Measurements from ENCODE around the gene POLA1.

POLA1 gene

GRCh38 chrX:24981030-24981429, 287.3 kb downstream of the POLA1 start:
- no peak for DNase-seq (ENCODE audit: low read depth)

DNA sequence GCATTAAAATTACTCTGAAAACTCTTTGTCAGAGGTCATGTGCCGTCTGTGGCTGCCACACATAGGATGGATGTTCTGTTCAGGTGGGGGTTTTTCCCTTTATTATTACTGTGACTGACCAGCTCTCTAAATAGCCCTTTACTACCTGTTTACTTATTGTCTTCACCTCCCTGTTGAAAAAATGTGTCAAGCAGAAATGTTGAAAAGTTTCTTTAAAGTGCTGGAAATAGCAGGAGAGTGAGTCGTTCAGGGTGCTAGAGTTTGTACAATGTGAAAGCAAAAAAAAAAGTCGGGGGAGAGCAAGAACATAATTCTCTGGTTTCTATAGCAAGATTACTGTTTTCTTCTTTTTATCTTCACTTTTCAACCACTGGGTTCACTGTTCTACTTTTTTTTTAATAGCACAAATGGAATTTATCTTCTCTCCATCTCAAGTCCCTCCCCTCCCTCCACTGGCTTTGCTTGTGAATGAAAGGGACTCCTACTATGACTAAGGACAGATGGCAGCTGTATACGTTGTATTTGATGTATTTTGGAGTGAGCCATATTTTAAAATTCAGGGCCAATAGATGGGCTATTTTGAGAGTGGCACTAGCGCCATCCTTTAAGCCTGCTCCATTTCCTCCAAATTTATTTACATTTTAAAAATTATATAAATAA, 288.7 kb downstream of the POLA1 start:
- DNase-seq (ENCODE audit: low read depth) = no peak

DNA sequence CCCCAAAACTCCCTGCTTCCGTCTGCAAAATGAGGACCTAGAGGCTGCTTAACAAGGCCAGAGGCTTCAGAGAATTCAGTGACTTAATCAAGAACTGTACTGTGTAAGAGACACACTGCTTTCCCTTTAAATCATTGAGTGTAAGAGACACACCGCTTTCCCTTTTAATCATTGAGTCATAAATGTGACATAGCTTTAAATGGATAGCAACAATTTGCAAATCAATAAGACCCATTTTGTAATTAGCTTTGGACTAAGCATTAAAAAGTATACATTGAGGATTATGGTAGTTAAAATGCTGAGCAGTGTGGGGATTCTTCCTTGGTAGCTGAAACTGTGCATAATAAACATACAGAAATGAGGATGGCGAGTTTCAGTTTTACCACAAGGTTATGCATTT, 290.2 kb downstream of the POLA1 start:
- DNase-seq (ENCODE audit: low read depth) = no peak

DNA sequence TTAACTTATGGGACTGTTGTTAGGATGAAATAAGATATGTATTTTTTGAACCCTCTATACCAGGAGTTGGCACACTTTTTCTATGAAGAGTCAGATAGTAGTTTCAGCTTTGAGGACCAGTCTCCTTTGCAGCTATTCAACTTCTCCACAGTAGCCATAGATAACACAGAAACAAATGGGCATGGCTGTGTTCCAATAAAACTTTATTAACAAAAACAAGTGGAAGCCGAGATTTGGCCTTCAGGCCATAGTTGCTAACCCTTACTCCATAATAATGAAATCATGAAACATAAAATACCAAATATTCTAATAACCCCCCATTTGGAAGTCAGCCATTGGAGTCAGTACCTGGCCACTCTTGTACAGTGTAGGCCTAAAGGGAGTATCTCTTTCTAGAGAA, 291.4 kb downstream of the POLA1 start:
- no peak for DNase-seq (ENCODE audit: low read depth)

DNA sequence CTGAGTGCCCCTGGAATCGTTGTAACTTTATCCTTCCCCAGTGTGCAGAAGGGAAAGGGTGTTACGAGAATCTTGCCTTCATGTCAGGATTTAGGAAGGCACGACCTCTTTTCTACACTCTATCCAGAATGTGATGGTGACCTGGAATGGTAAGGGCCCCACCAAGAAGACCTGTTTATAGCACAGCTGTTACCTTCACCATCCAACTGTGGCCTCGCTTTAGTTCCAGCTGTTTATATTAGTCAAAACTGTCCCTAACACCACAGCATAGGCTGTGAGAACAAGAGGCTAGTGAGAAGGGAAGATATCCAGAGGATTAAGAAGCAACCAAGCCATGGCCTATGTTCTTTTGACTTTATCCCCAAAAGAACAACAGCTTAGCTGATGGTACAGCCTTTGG, 294.0 kb downstream of the POLA1 start:
- DNase-seq (ENCODE audit: low read depth) = no peak

DNA sequence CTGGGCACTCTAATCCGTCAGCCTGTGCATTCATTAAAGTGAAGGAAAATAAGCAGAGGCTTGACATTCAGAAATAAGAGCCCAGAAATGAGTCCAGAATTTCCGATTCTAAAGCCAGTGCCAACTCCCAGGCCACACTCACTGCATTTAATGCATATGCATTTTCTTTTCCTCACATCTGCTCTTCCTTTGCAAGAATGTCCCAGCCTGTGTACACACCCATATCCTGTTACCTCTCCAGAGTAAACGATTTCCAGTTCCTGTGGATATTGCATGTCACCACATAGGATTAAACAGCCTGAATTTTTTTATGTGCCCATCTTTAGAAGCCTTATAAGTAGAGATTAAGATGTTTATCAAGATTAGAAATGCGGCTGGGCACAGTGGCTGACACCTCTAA, 294.6 kb downstream of the POLA1 start:
- no peak for DNase-seq (ENCODE audit: low read depth)

- no peak for DNase-seq (ENCODE audit: low read depth)
These were observed 296.8 kb downstream of the POLA1 start for GRCh38 chrX:24990535-24990934.

DNA sequence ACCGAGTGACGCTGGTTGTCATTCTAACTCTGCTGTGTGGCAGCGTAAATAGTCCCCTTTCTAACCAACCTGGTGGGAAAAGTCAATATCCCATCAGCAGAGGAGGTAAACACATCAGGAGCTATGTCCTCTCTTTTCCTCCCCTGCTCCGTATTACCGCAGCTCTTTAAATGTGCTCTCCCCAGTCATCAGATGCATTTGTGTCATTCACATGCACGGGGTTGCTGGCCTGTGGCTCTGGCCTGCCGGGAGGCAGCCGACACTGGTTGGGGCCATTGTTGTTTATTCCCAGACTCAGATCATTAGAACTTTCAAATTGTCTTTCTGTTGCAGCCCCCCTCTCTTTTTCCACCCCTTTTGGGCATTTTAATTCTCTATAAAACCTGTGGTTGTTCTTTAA, 300.2 kb downstream of the POLA1 start:
- no peak for DNase-seq (ENCODE audit: low read depth)

GRCh38 chrX:24996096-24996709, 302.5 kb downstream of the POLA1 start:
- DNase-seq (ENCODE audit: low read depth) = no peak

- DNase-seq (ENCODE audit: low read depth) = no peak
These were observed 305.8 kb downstream of the POLA1 start for GRCh38 chrX:24999511-24999910.

- DNase-seq (ENCODE audit: low read depth) = no peak
These were observed 308.3 kb downstream of the POLA1 start for GRCh38 chrX:25001808-25002660.

DNA sequence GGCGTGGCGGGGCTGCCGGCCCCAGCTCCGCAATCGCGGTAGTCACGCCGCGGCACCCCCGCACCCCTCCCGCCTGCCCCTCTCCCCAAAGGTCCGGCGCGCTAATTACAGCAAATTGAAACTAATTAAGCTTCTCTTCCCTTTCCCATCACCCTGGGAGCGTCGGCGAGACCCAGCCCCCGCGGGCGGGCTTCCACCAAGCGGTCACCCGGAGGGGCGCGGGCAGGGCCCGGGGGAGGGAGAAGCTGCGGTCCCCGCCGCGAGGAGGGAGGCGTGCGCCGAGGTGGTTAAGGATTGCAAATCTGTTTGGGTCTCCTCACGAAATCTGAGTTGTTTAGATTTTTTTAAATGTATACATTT, 308.9 kb downstream of the POLA1 start:
- no peak for DNase-seq (ENCODE audit: low read depth)

- no peak for DNase-seq (ENCODE audit: low read depth)
These were observed 309.5 kb downstream of the POLA1 start for GRCh38 chrX:25003066-25003849.

DNA sequence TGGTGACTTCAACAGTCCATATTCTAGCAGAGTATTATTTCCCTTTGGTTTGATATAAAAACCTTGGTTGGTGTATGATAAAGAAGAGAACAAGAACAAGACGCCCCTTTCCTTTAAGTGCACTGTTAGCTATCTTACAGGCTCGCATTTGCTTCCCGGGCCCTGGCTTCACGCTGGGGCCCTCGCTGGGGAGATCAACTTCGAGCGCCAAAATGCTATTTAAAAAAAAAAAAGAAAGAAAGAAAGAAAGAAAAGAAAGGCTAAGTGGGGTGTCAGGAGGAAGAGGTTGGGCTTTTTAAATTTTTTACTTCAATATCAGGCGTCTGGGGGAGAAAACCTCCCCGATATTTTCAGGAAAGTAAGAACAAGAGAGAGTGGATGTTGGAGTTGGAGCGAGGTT, 310.3 kb downstream of the POLA1 start:
- DNase-seq (ENCODE audit: low read depth) = no peak

GRCh38 chrX:25004485-25005032, 310.8 kb downstream of the POLA1 start:
- DNase-seq (ENCODE audit: low read depth) = no peak

DNA sequence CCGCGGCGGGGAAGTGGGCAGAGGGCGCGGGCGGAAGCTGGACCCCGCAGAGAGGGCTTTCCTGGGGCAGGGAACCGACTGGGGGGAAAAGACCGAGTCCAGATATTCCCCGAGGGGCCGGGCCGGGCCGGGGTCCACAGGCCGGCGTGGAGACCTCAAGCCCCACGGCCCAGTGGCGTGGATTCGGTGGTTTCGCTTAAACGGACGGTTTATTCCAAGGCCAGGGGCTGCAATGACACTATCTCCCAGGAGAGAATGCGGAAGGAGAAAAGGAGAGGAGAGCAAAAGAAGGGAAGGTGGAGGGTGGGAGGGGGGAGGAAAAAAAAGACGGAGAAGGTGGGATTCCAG, 311.3 kb downstream of the POLA1 start:
- no peak for DNase-seq (ENCODE audit: low read depth)

GRCh38 chrX:25005382-25006185, 311.9 kb downstream of the POLA1 start:
- DNase-seq (ENCODE audit: low read depth) = no peak

- no peak for DNase-seq (ENCODE audit: low read depth)
These were observed 312.9 kb downstream of the POLA1 start for GRCh38 chrX:25006586-25007058.

- DNase-seq (ENCODE audit: low read depth) = no peak
These were observed 313.6 kb downstream of the POLA1 start for GRCh38 chrX:25007059-25008053.

GRCh38 chrX:25009407-25009806, 315.7 kb downstream of the POLA1 start:
- DNase-seq (ENCODE audit: low read depth) = no peak

Measured in non-pigmented ciliary epithelial cell (primary cell).